ENCODE data around the gene ADAMTS17. TPM values are rescaled to one million over a fixed set of nuclear protein-coding genes. Genes with fewer than 3 reads are reported as not detected.

Gene ADAMTS17
- total and polyA plus RNA-seq, 9 of the 15 experiments (the other 6 are each of a cell fraction or from before 2014, with no cell fraction given): 0.01 to 0.14 (median 0.07) TPM; not detected in 6

GRCh38 chr15:100241572-100242482 is 99.9 kb downstream of the ADAMTS17 start:
- no peaks in the 10 kb centered on the region for H4K20me1 ChIP-seq (replicated peaks; ENCODE audit: control insufficient read depth, insufficient read depth, low read length)
- 18% methylated on average over 20 of the region's 20 CpGs for WGBS (ENCODE audit: insufficient coverage, low coverage, missing lambda C conversion rate)
- CTCF ChIA-PET (ENCODE audit: low intra/inter-chr PET ratio): no interaction called here
- POLR2A ChIA-PET: interaction anchor here (1.2 to 1.6 kb wide), 2 partner anchors 24 to 767 kb away, joined by 3 to 6 read pairs; no protein-coding TSS in a partner anchor
- DNase-seq (ENCODE audit: extremely low read depth in 1 of 4, low spot score in 3 of 4): peak; percentile 55 to 74 (median 64)
- in situ Hi-C loops (cut with MboI) (no loop called here), intact Hi-C loops (cut with micrococcal nuclease) (no loop called here)
- no peaks in the 10 kb centered on the region; a peak in 3 of 5 replicates for H3K27me3 ChIP-seq (ENCODE audit: control insufficient read depth in 2 of 2, insufficient read depth in 2 of 2, low read length in 2 of 2)
- BruUV-seq (replicated peaks): no TSS peak
- H3K4me3 ChIP-seq: no peak overlapping the region
- H2AFZ ChIP-seq (ENCODE audit: low read depth, low read length): no peak overlapping the region; the same call in 1 of the 2 replicates
- no peaks in the 10 kb centered on the region for H3K79me2 ChIP-seq (ENCODE audit: control insufficient read depth, insufficient read depth, low read length)
- H3K9me3 ChIP-seq (replicated peaks; ENCODE audit: control insufficient read depth, insufficient read depth, low read depth, low read length): no peaks in the 10 kb centered on the region
- no peak overlapping the region for H3K9ac ChIP-seq (ENCODE audit: insufficient read depth in 1 of 2, low read depth in 2 of 2, low read length in 2 of 2)
- peak; percentile 91 for FAIRE-seq
- peaks cover 8 to 15% of the 10 kb centered on the region in 2 experiments; a peak in 3 of 5 replicates for H3K4me1 ChIP-seq (replicated peaks in 1 of 2; ENCODE audit: control insufficient read depth in 2 of 2, insufficient read depth in 2 of 2, low read length in 2 of 2)
- H3K27ac ChIP-seq (ENCODE audit: extremely low read depth, low read depth, low read length): peak overlapping the region; percentile 3; the same call in 2 of the 3 replicates
- peak overlapping the region; percentile 27; the same call in 1 of the 2 replicates for H3K4me2 ChIP-seq (ENCODE audit: insufficient read depth, low read length)
- H3K36me3 ChIP-seq (ENCODE audit: control insufficient read depth, insufficient read depth, low read length): no peaks in the 10 kb centered on the region
- H3K9me1 ChIP-seq (ENCODE audit: control insufficient read depth, insufficient read depth, low read length): no peaks in the 10 kb centered on the region
- peak; percentile 87 for ATAC-seq
- TF ChIP-seq MEF2A (IDR thresholded peaks at IDR 0.05; ENCODE audit: control insufficient read depth, low read depth, low read length) (no peak), CREB5 (CRISPR knock-in tag; IDR thresholded peaks at IDR 0.05) (no peak), SMARCE1 (IDR thresholded peaks at IDR 0.05) (peak; percentile 74), FOXK2 (conservative IDR thresholded peaks at IDR 0.05 in 1 of 2, IDR thresholded peaks at IDR 0.05 in 1 of 2; ENCODE audit: low read depth in 2 of 2) (0 out of 4 replicates have a peak, but pooled peaks have one; percentile 29 to 49), FOS (IDR thresholded peaks at IDR 0.05; ENCODE audit: extremely low read depth, insufficient read length) (peak; percentile 29), ZNF639 (CRISPR knock-in tag; conservative IDR thresholded peaks at IDR 0.05 in 1 of 2, IDR thresholded peaks at IDR 0.05 in 1 of 2) (0 out of 4 replicates have a peak, but pooled peaks of 1 of the 2 experiments have one; percentile 35), HDAC3 (IDR thresholded peaks at IDR 0.05; ENCODE audit: borderline replicate concordance, partially characterized antibody) (no peak), EHMT2 (IDR thresholded peaks at IDR 0.05) (peak; percentile 14; the same call in 1 of the 2 replicates), NBN (IDR thresholded peaks at IDR 0.05; ENCODE audit: low read depth) (0 out of 2 replicates have a peak, but pooled peaks have one; percentile 64), TRIM24 (IDR thresholded peaks at IDR 0.05) (peak; percentile 83 to 89)
- TF ChIP-seq, protein P1, sequence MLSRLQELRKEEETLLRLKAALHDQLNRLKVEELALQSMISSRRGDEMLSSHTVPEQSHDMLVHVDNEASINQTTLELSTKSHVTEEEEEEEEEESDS (CRISPR knock-in tag; IDR thresholded peaks at IDR 0.05): no peak
- TF ChIP-seq, protein P2, sequence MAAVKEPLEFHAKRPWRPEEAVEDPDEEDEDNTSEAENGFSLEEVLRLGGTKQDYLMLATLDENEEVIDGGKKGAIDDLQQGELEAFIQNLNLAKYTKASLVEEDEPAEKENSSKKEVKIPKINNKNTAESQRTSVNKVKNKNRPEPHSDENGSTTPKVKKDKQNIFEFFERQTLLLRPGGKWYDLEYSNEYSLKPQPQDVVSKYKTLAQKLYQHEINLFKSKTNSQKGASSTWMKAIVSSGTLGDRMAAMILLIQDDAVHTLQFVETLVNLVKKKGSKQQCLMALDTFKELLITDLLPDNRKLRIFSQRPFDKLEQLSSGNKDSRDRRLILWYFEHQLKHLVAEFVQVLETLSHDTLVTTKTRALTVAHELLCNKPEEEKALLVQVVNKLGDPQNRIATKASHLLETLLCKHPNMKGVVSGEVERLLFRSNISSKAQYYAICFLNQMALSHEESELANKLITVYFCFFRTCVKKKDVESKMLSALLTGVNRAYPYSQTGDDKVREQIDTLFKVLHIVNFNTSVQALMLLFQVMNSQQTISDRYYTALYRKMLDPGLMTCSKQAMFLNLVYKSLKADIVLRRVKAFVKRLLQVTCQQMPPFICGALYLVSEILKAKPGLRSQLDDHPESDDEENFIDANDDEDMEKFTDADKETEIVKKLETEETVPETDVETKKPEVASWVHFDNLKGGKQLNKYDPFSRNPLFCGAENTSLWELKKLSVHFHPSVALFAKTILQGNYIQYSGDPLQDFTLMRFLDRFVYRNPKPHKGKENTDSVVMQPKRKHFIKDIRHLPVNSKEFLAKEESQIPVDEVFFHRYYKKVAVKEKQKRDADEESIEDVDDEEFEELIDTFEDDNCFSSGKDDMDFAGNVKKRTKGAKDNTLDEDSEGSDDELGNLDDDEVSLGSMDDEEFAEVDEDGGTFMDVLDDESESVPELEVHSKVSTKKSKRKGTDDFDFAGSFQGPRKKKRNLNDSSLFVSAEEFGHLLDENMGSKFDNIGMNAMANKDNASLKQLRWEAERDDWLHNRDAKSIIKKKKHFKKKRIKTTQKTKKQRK (IDR thresholded peaks at IDR 0.05; ENCODE audit: borderline replicate concordance, low read depth, low read length): no peak
